Glutamatergic neuron (in vitro differentiated cells): Measurements from ENCODE around the gene TAOK1. TPM values are rescaled to one million over a fixed set of nuclear protein-coding genes. Genes with fewer than 3 reads are reported as not detected.

Experiments
- DNase-seq: peaks from one replicate; pipeline ENCODE4 v3.0.0; 2022
- H3K27ac Mint-ChIP-seq: one replicate; pipeline ENCODE4 v1.8.0; 2020; ENCODE audit warnings: mild to moderate bottlenecking, mixed read lengths, inconsistent platforms; ENCODE audit not compliant: unreplicated experiment
- H3K27me3 Mint-ChIP-seq: one replicate; pipeline ENCODE4 v1.8.0; 2020; ENCODE audit warnings: mild to moderate bottlenecking, moderate library complexity, mixed read lengths, inconsistent platforms; ENCODE audit not compliant: unreplicated experiment
- H3K36me3 Mint-ChIP-seq: one replicate; pipeline ENCODE4 v1.8.0; 2020; ENCODE audit warnings: mild to moderate bottlenecking, mixed read lengths, inconsistent platforms; ENCODE audit not compliant: unreplicated experiment
- H3K4me1 Mint-ChIP-seq: one replicate; pipeline ENCODE4 v1.8.0; 2020; ENCODE audit warnings: mild to moderate bottlenecking, low read depth, mixed read lengths, inconsistent platforms; ENCODE audit not compliant: unreplicated experiment
- H3K4me3 Mint-ChIP-seq: one replicate; pipeline ENCODE4 v1.8.0; 2020; ENCODE audit warnings: mild to moderate bottlenecking, mixed read lengths, inconsistent platforms; ENCODE audit not compliant: unreplicated experiment
- H3K9me3 Mint-ChIP-seq: one replicate; pipeline ENCODE4 v1.8.0; 2020; ENCODE audit warnings: mild to moderate bottlenecking, moderate library complexity, mixed read lengths, inconsistent platforms; ENCODE audit not compliant: unreplicated experiment
- CTCF ChIP-seq: fragments of 200-600 bp; sonication (generic); IDR thresholded peaks from one replicate; pipeline ENCODE4 v1.5.0; 2021; ENCODE audit not compliant: partially characterized antibody, unreplicated experiment
- total RNA-seq: library from RNA; stranded (reverse); fragmentation: NEBNext Ultra II Directional; extraction: Animal tissue kit (Norgen Biotek cat#: 25700); gene quantifications from one replicate; pipeline ENCODE4 v1.2.1, GENCODE V29; 2021; ENCODE audit not compliant: unreplicated experiment

The TAOK1 gene
- total RNA-seq, 1 donor from 2014 or later = 133 TPM

DNA sequence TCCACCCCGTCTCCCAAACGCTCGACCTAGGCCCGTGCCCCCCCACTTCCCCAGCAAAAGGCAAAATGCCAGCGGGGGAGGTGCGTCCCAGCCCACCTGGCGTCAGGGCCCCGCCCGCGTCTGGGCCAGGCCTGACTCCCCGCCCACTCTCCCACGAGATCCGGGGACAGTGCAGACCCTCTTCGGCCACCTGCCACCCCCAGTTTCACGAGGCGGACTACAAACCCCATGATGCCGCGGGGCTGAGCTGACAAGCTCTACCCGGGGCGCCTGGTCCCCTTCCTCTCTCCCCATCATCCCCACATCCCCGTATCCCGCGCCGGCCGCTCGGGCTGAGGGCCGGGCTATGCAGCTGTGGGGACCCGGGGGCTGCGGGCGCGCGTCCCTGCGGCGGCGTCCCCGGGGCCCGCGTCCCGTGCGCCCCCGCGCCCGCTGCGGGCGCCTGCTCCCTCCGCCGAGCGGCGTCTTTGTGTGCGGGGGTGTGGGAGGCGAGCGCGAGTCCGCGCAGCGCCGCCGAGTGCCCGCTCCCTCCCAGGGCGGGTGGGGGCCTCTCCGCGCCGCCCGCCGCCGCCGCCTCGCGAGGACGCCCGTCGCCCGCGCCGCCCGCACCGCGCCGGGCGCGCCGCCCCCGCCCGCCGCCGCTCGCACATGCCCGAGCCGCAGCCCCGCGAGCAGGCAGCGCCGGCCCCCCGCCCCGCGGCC, 202.8 kb downstream of the TAOK1 start, which contains the start of gene ANKRD13B:
Gene ANKRD13B (plus strand): TSS at position 283 of the 702 bp plus-strand sequence. CDS start 490 bp downstream, outside the sequence.
- no peak for TF ChIP-seq CTCF
- peaks cover 14% of the 10 kb centered on the region for H3K27me3 Mint-ChIP-seq
- H3K9me3 Mint-ChIP-seq = peaks cover 2% of the 10 kb centered on the region
- H3K4me3 Mint-ChIP-seq = peak within 1 kb of the TSS; percentile 85
- peak within 1 kb of the TSS; percentile 91 for H3K27ac Mint-ChIP-seq
- no peaks in the 10 kb centered on the region for H3K36me3 Mint-ChIP-seq
- peaks cover 27% of the 10 kb centered on the region for H3K4me1 Mint-ChIP-seq
- DNase-seq = peak; percentile 82

DNA sequence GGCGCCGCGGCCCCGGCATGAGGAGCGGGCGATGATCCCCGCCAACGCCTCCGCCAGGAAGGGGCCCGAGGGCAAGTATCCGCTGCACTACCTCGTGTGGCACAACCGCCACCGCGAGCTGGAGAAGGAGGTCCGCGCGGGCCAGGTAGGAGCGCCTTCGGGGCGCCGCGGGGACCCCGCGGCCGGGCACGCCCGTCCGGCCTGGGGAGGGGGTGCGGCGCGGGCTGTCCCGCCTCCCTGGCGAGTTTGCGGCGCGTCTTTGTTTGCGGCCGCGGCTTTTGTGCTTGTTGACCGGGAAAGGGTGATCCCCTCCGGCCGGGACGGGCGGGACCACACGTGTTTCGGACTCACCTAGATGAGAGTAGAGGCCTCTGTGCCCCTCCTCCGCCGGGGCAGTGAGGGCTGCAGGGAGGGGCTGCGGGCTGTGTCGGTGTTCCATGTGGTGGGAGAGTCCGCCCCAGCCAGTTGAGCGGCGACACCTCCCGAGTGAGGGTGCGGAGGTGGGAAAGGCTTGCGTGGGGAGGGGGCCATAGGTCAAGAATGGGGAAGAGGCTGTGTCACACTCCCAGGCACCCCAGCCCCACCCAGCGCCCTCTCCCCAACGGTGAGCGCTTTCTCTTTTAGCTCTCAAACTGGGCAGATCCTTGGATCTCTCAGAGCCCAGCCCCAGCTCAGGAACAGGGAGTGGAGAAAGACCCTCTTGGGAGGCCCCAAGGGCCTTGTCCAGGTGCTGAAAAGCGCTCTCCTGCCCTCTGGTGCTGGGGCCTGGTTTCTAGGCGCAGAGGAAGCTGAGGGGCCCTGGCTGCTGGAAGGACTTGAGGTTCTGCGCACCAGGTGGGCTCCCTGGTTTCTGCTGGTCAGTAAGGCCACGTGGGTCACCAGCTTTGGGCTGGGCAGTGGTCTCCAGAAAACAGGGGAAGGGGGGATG, 203.7 kb downstream of the TAOK1 start:
- Mint-ChIP-seq H3K27me3 (peaks cover 13% of the 10 kb centered on the region), H3K4me3 (peak overlapping the region; percentile 85), H3K9me3 (peaks cover 2% of the 10 kb centered on the region), H3K36me3 (no peaks in the 10 kb centered on the region), H3K27ac (peak overlapping the region; percentile 38), H3K4me1 (peaks cover 27% of the 10 kb centered on the region)
- TF ChIP-seq CTCF = no peak
- DNase-seq = peak; percentile 59

GRCh38 chr17:29594519-29595090, 204.4 kb downstream of the TAOK1 start:
- peak overlapping the region; percentile 85 for H3K4me3 Mint-ChIP-seq
- peak; percentile 12 for DNase-seq
- no peaks in the 10 kb centered on the region for H3K36me3 Mint-ChIP-seq
- peak overlapping the region; percentile 38 for H3K27ac Mint-ChIP-seq
- H3K9me3 Mint-ChIP-seq = peaks cover 2% of the 10 kb centered on the region
- peaks cover 15% of the 10 kb centered on the region for H3K27me3 Mint-ChIP-seq
- no peak for TF ChIP-seq CTCF
- H3K4me1 Mint-ChIP-seq = peaks cover 34% of the 10 kb centered on the region

GRCh38 chr17:29595107-29595942, 205.2 kb downstream of the TAOK1 start:
- peak overlapping the region; percentile 85 for H3K4me3 Mint-ChIP-seq
- no peak for DNase-seq
- H3K36me3 Mint-ChIP-seq = no peaks in the 10 kb centered on the region
- peaks cover 32% of the 10 kb centered on the region for H3K4me1 Mint-ChIP-seq
- peaks cover 2% of the 10 kb centered on the region for H3K9me3 Mint-ChIP-seq
- no peak overlapping the region for H3K27ac Mint-ChIP-seq
- no peak for TF ChIP-seq CTCF
- H3K27me3 Mint-ChIP-seq = peaks cover 11% of the 10 kb centered on the region
